H9 (cell line): ENCODE results near the gene IDUA. TPM values are rescaled to one million over a fixed set of nuclear protein-coding genes. Genes with fewer than 3 reads are reported as not detected.

Experiments
- DNase-seq: peaks from one replicate; pipeline ENCODE4 v3.0.0-alpha.2; 2017
- H2AFZ ChIP-seq: one replicate; pipeline ENCODE4 v1.6.1; 2013; ENCODE audit warnings: mild to moderate bottlenecking, low read length, control low read depth, moderate library complexity
- H2AK5ac ChIP-seq: 2 replicates; pipeline ENCODE4 v1.6.1; 2013; ENCODE audit warnings: low read length, control low read depth, mixed read lengths; ENCODE audit not compliant: insufficient read length
- H2BK120ac ChIP-seq: one replicate; pipeline ENCODE4 v1.6.1; 2013; ENCODE audit warnings: low read depth, mild to moderate bottlenecking, low read length, control low read depth, inconsistent platforms; ENCODE audit not compliant: poor library complexity, severe bottlenecking
- H2BK12ac ChIP-seq: 2 replicates; pipeline ENCODE4 v1.6.1; 2013; ENCODE audit warnings: low read length, control low read depth, mixed read lengths, low read depth; ENCODE audit not compliant: insufficient read length
- H2BK15ac ChIP-seq: 2 replicates; pipeline ENCODE4 v1.6.1; 2013; ENCODE audit warnings: low read depth, low read length, control low read depth
- H2BK20ac ChIP-seq: one replicate; pipeline ENCODE4 v1.6.1; 2013; ENCODE audit warnings: low read depth, mild to moderate bottlenecking, low read length, control low read depth, inconsistent platforms; ENCODE audit not compliant: poor library complexity, severe bottlenecking
- H2BK5ac ChIP-seq: 2 replicates; pipeline ENCODE4 v1.6.1; 2013; ENCODE audit warnings: low read length, control low read depth, mixed read lengths; ENCODE audit not compliant: insufficient read length
- H3K14ac ChIP-seq: 2 replicates; pipeline ENCODE4 v1.6.1; 2013; ENCODE audit warnings: low read length, control low read depth; ENCODE audit not compliant: insufficient read depth
- H3K18ac ChIP-seq: 2 replicates; pipeline ENCODE4 v1.6.1; 2013; ENCODE audit warnings: low read depth, mild to moderate bottlenecking, mixed read lengths, low read length, control low read depth; ENCODE audit not compliant: insufficient read length
- H3K23ac ChIP-seq: 2 replicates; pipeline ENCODE4 v1.6.1; 2013; ENCODE audit warnings: low read length, control low read depth, mixed read lengths, low read depth; ENCODE audit not compliant: insufficient read length
- H3K23me2 ChIP-seq: 2 replicates; pipeline ENCODE4 v1.6.1; 2013; ENCODE audit warnings: low read depth, mild to moderate bottlenecking, mixed read lengths, low read length, control low read depth; ENCODE audit not compliant: insufficient read length, poor library complexity, severe bottlenecking
- H3K27ac ChIP-seq: 2 replicates; pipeline ENCODE4 v1.5.1; 2013; ENCODE audit warnings: low read length, control low read depth, mixed read lengths, low read depth; ENCODE audit not compliant: insufficient read length
- H3K27me3 ChIP-seq: 2 replicates; pipeline ENCODE4 v1.6.1; 2013; ENCODE audit warnings: low read length, control low read depth, inconsistent platforms; ENCODE audit not compliant: insufficient read depth
- H3K4ac ChIP-seq: 2 replicates; pipeline ENCODE4 v1.6.1; 2013; ENCODE audit warnings: low read depth, mild to moderate bottlenecking, control low read depth, inconsistent platforms, low read length, moderate library complexity
- H3K4me1 ChIP-seq: 2 replicates; pipeline ENCODE4 v1.6.1; 2013; ENCODE audit warnings: low read length, control low read depth, inconsistent platforms; ENCODE audit not compliant: insufficient read depth
- H3K4me2 ChIP-seq: 2 replicates; pipeline ENCODE4 v1.6.1; 2013; ENCODE audit warnings: low read length, control low read depth, mixed read lengths; ENCODE audit not compliant: insufficient read length, insufficient read depth
- H3K56ac ChIP-seq: 2 replicates; pipeline ENCODE4 v1.6.1; 2013; ENCODE audit warnings: low read depth, mild to moderate bottlenecking, mixed read lengths, low read length, control low read depth; ENCODE audit not compliant: insufficient read length
- H3K79me1 ChIP-seq: 2 replicates; pipeline ENCODE4 v1.6.1; 2013; ENCODE audit warnings: low read depth, mild to moderate bottlenecking, moderate library complexity, low read length, control low read depth, inconsistent platforms; ENCODE audit not compliant: insufficient read depth, poor library complexity, severe bottlenecking
- H3K79me2 ChIP-seq: 2 replicates; pipeline ENCODE4 v1.6.1; 2013; ENCODE audit warnings: low read length, control low read depth, inconsistent platforms; ENCODE audit not compliant: insufficient read depth
- H3K9ac ChIP-seq: 2 replicates; pipeline ENCODE4 v1.6.1; 2013; ENCODE audit warnings: low read length, control low read depth, mixed read lengths; ENCODE audit not compliant: insufficient read length; ENCODE audit errors: extremely low read depth
- H3K9me3 ChIP-seq: one replicate; pipeline ENCODE4 v1.6.1; 2013; ENCODE audit warnings: low read depth, low read length, inconsistent platforms; ENCODE audit not compliant: control insufficient read depth
- H3T11ph ChIP-seq: one replicate; pipeline ENCODE4 v1.6.1; 2013; ENCODE audit warnings: mild to moderate bottlenecking, low read length, control low read depth, inconsistent platforms
- H4K20me1 ChIP-seq: one replicate; pipeline ENCODE4 v1.6.1; 2013; ENCODE audit not compliant: control insufficient read depth, insufficient read length, insufficient read depth
- H4K5ac ChIP-seq: 2 replicates; pipeline ENCODE4 v1.6.1; 2013; ENCODE audit warnings: low read depth, mild to moderate bottlenecking, mixed read lengths, low read length, control low read depth; ENCODE audit not compliant: insufficient read length
- H4K8ac ChIP-seq: replicated peaks from 2 replicates; pipeline ENCODE4 v1.6.1; 2013; ENCODE audit warnings: low read length, control low read depth, mixed read lengths, low read depth; ENCODE audit not compliant: insufficient read length
- H4K91ac ChIP-seq: 2 replicates; pipeline ENCODE4 v1.6.1; 2013; ENCODE audit warnings: low read depth, mild to moderate bottlenecking, moderate library complexity, mixed read lengths, low read length, control low read depth; ENCODE audit not compliant: insufficient read length
- H3K27ac Mint-ChIP-seq, 3 experiments: 2 replicates in 2 of 3; 3 replicates in 1 of 3; pipeline ENCODE4 v1.8.0; 2020 to 2021; ENCODE audit warnings: mixed read lengths in 3 of 3, mild to moderate bottlenecking in 1 of 3, moderate library complexity in 1 of 3
- H3K27me3 Mint-ChIP-seq: 2 replicates; pipeline ENCODE4 v1.8.0; 2021; ENCODE audit warnings: low read depth, mild to moderate bottlenecking, moderate library complexity, mixed read lengths
- H3K36me3 Mint-ChIP-seq, 3 experiments: 2 replicates in 2 of 3; 3 replicates in 1 of 3; pipeline ENCODE4 v1.8.0; 2020 to 2021; ENCODE audit warnings: low read depth in 3 of 3, mixed read lengths in 3 of 3; ENCODE audit not compliant: insufficient read depth in 1 of 3
- H3K4me1 Mint-ChIP-seq, 2 experiments: 2 replicates each; pipeline ENCODE4 v1.8.0; 2020; ENCODE audit warnings: mixed read lengths in 2 of 2
- H3K4me3 Mint-ChIP-seq, 2 experiments: 2 replicates in 1 of 2; 3 replicates in 1 of 2; pipeline ENCODE4 v1.8.0; 2020 to 2021; ENCODE audit warnings: mild to moderate bottlenecking in 2 of 2, mixed read lengths in 2 of 2, moderate library complexity in 1 of 2
- H3K9me3 Mint-ChIP-seq, 2 experiments: 2 replicates in 1 of 2; 3 replicates in 1 of 2; pipeline ENCODE4 v1.8.0; 2020; ENCODE audit warnings: mild to moderate bottlenecking in 2 of 2, mixed read lengths in 2 of 2, moderate library complexity in 1 of 2
- CTCF ChIP-seq: fragments of 200-600 bp; sonication (generic); conservative IDR thresholded peaks from 3 replicates; pipeline ENCODE4 v1.8.0; 2021; ENCODE audit warnings: antibody characterized with exemption, mild to moderate bottlenecking
- WGBS: extraction: QIAGEN DNeasy Blood & Tissue Kit; methylation state at CpG from one replicate; pipeline ENCODE4 v1.1.7; 2013; ENCODE audit warnings: missing lambda C conversion rate, low lambda C conversion rate, mixed read lengths; ENCODE audit not compliant: insufficient read length; ENCODE audit errors: extremely low coverage; 5-methylcytosine and 5-hydroxymethylcytosine counted together
- total RNA-seq: library from RNA; stranded (reverse); gene quantifications from 2 replicates; pipeline ENCODE4 v1.2.1, GENCODE V29; 2021

Gene IDUA
- total RNA-seq, 1 experiment from 2014 or later, result 14.5 TPM

GRCh38 chr4:1012034-1012739 is 25.3 kb downstream of the IDUA start:
- peaks cover 14% of the 10 kb centered on the region for H3K23me2 ChIP-seq
- Mint-ChIP-seq H3K27me3 (peaks cover 31% of the 10 kb centered on the region), H3K36me3 (peaks cover 0 to 4% (median 0%) of the 10 kb centered on the region in 3 experiments; a peak in 2 of 7 replicates), H3K27ac (no peak overlapping the region; a peak in 1 of 7 replicates), H3K9me3 (peaks cover 0 to 4% of the 10 kb centered on the region in 2 experiments; a peak in 2 of 5 replicates), H3K4me1 (peaks cover 11 to 12% of the 10 kb centered on the region in 2 experiments), H3K4me3 (peak overlapping the region; percentile 53 to 63; a peak in 3 of 5 replicates)
- H2AK5ac ChIP-seq, result no peak overlapping the region
- no peak overlapping the region for H2BK5ac ChIP-seq
- peak overlapping the region; percentile 34 for H3K4me2 ChIP-seq
- no peak overlapping the region for H2BK120ac ChIP-seq
- H2BK12ac ChIP-seq, result no peak overlapping the region
- no peaks in the 10 kb centered on the region for H3K9me3 ChIP-seq
- no peak overlapping the region for H2BK20ac ChIP-seq
- H3K4me1 ChIP-seq, result no peaks in the 10 kb centered on the region
- no peak for DNase-seq
- peak overlapping the region; percentile 58 for H3K18ac ChIP-seq
- no peaks in the 10 kb centered on the region for H4K20me1 ChIP-seq
- H3K56ac ChIP-seq, result no peak overlapping the region
- no peak overlapping the region for H2AFZ ChIP-seq
- H4K91ac ChIP-seq, result no peak overlapping the region
- H3K4ac ChIP-seq, result no peak overlapping the region
- no peak overlapping the region for H4K5ac ChIP-seq
- H3K79me1 ChIP-seq, result no peaks in the 10 kb centered on the region
- no peak overlapping the region for H2BK15ac ChIP-seq
- no peak overlapping the region for H4K8ac ChIP-seq
- no peak overlapping the region for H3K27ac ChIP-seq
- 0 out of 2 replicates have a peak overlapping the region, but pooled peaks have one; percentile 57 for H3K14ac ChIP-seq
- H3K23ac ChIP-seq, result no peak overlapping the region
- no peak overlapping the region for H3T11ph ChIP-seq
- no peak for TF ChIP-seq CTCF
- no CpG with 5 or more reads among the region's 69 CpGs for WGBS
- peaks cover 22% of the 10 kb centered on the region; the same call in 1 of the 2 replicates for H3K27me3 ChIP-seq
- H3K79me2 ChIP-seq, result no peaks in the 10 kb centered on the region
- no peak overlapping the region for H3K9ac ChIP-seq
